Articular chondrocyte of knee joint (primary cell): Measurements from ENCODE around the gene H2AZ1. TPM values are rescaled to one million over a fixed set of nuclear protein-coding genes. Genes with fewer than 3 reads are reported as not detected.

Experiments used
- total RNA-seq: library from RNA; depleted of rRNA; stranded (reverse); fragments of >200 nt; gene quantifications from 2 replicates; pipeline ENCODE4 v1.2.3, GENCODE V29; 2012

The H2AZ1 gene
- total RNA-seq: 139 and 186 TPM in 2 replicates

GRCh38 chr4:99949999-99950912, at the start of gene H2AZ1:
TSS of gene H2AZ1 (minus strand) at chr4:99950275. CDS start at chr4:99950170, 105 bp downstream.

GRCh38 chr4:99946356-99947189, 3.5 kb downstream of the H2AZ1 start, which contains the start of gene DNAJB14:
TSS of gene DNAJB14 (minus strand) at chr4:99946618. CDS start at chr4:99946571, 47 bp downstream.

Other genes with a start within 250 kb of the H2AZ1 start
- not detected in 2 replicates for gene DAPP1, start 133.4 kb downstream of the H2AZ1 start, total RNA-seq
- 55.3 and 68.9 TPM in 2 replicates for gene LAMTOR3, start 55.8 kb downstream of the H2AZ1 start, total RNA-seq
- gene DNAJB14, start 3.7 kb downstream of the H2AZ1 start, total RNA-seq: 52.7 and 56.0 TPM in 2 replicates
- gene DDIT4L, start 240.2 kb upstream of the H2AZ1 start, total RNA-seq: 8.1 and 17.7 TPM in 2 replicates